GM12873 (cell line): ENCODE data around the gene DHRS7.

Experiments used
- TF ChIP-seq, protein P1 (sequence below): IDR thresholded peaks from 2 replicates; pipeline ENCODE4 v1.5.1; 2012; ENCODE audit warnings: low read depth, mild to moderate bottlenecking, moderate library complexity, low read length, control low read depth; ENCODE audit not compliant: insufficient read depth; ENCODE audit errors: missing control alignments

DHRS7 gene

DNA sequence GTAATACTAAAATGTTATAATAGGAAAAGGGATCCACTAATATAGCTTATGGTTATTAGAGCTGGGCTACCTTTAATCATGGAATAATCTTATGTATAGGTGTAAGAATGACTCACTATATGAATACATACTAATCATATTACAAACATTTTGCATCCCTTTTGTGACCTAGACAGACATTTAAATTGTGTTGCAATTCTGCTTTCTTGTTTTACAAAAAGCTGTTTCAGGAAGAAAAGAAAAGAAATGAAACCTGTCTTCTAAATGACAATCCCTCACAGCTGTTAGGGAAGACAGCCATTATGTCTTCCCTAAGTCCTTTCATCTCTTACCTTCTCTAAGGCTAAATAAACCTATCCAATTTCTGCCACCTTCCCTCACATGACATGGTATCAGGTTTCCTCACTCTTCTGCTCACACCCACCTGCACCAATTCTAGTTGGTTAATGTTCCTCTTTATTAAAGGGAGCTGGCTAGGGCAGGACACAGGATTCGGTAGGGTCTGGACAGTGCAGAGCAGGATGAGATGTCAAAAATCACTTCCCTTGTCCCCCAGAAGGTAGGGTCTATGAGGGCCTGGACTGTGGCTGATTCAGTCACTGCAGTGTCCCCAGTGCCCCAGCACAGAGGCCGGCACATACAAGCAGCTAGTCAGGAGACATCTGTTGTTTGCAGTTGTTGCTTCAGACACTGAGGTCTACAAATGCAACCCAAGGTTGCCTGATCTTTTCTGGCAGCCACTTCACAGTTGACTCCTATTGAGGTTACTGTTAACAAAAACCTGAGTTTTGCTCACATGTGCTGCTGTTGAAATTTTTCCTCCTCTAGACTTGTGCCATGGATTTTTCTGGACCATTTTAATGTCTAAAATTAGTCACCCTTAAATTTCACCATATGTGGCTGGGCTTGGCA lies 3.7 kb downstream of the DHRS7 start:
- TF ChIP-seq, protein P1, sequence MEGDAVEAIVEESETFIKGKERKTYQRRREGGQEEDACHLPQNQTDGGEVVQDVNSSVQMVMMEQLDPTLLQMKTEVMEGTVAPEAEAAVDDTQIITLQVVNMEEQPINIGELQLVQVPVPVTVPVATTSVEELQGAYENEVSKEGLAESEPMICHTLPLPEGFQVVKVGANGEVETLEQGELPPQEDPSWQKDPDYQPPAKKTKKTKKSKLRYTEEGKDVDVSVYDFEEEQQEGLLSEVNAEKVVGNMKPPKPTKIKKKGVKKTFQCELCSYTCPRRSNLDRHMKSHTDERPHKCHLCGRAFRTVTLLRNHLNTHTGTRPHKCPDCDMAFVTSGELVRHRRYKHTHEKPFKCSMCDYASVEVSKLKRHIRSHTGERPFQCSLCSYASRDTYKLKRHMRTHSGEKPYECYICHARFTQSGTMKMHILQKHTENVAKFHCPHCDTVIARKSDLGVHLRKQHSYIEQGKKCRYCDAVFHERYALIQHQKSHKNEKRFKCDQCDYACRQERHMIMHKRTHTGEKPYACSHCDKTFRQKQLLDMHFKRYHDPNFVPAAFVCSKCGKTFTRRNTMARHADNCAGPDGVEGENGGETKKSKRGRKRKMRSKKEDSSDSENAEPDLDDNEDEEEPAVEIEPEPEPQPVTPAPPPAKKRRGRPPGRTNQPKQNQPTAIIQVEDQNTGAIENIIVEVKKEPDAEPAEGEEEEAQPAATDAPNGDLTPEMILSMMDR, result no peak

- TF ChIP-seq, protein P1, result no peak
Observed at GRCh38 chr14:60160422-60160821, 4.8 kb downstream of the DHRS7 start.

DNA sequence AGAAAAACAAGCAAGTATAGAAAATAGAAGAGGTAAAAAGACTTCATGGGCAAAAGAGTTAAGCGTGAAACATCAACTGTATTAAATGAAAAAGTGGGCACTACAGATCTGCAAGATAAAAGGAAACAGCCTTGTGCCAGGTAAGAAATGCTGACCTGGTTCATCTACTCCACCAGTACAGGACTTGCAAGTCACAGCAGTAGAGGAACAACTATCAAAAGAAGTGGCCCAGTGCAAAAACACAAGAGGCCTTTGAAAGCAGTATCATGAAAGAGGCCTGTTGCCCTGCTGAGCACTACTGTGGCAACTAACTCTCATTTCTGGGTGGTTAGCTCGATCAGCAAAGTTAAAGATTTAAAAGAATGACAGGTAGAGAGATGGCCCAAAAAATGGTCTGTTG lies 10.5 kb downstream of the DHRS7 start:
- TF ChIP-seq, protein P1, result no peak

DNA sequence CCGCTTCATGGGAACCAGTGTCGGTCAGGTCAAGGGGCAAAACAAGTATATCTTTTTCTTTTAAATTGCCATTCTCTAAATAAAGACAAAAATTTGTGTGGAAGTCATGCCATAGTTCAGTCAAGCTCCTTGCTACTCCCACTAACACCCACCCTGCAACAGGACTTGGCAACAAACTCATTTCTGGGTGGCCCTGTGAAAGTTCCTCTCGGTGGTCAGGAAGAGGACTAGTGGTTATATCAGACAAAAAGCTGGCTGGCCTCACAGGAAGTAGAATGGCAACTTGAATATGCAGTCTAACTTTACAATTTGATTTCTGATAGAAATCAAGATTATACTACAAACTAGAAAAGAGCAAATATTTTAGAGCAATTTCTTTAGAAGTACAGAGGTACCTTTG lies 11.2 kb downstream of the DHRS7 start:
- TF ChIP-seq, protein P1, result no peak

DNA sequence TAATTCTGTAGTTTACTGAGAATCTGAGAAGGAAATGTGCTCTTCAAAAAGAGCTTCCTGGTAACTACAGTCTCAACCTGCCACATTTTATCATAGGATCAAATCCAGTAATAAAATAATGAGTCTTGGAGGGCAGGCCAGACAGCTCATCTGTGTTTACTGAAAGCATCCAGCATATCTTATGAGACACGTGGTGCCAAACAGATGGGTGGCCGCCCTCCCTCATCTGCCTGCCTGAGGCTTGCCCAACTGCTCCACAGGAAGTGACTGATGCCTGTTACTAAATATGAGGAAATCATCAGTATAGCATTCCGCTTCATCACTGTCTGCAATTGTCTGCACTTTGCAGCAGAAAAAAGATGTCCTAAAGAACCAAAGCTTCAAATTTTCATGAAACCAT lies 13.5 kb downstream of the DHRS7 start:
- TF ChIP-seq, protein P1, result no peak

DNA sequence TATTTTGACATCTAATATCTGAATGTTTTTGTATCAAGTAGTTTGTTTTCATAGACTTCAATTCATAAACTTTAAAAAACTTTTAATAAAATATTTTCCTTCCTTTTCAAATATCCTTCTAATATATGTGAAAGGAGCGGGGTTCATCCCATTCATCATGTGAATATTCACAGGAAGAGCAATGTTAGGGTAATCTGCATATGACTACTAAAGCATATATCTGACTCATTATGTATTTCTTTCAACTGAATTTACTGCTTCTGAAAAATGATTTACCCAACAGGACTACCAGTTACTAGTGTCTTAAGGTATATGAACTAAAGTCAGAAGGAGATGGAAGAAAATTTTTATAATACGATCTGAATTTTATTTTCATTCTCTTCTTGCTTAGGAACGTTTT lies 30.5 kb downstream of the DHRS7 start:
- TF ChIP-seq, protein P1, result no peak

DNA sequence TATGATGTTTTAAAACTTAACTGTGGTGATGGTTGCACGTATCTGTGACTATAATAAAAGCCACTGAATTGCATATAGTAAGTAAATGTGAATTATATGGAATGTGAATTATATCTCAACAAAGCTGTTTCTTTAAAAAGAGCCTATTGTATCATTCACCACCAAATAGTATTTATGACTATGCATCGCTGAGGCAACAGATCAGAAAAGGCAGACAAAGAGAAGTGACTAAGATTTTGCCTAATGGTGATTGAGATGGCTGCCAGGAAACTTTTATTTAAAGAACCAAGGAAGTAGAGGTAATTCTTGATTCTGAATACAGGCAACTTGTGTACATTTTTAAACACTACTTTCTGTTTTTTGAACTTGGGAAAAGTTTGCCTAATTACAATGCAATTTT lies 31.7 kb downstream of the DHRS7 start:
- TF ChIP-seq, protein P1, result no peak
